T-helper 9 cell (primary cell): Measurements from ENCODE around the gene FAM53A.

Experiments
- DNase-seq: peaks from one replicate; pipeline ENCODE4 v3.0.0-alpha.2; 2020

The FAM53A gene

DNA sequence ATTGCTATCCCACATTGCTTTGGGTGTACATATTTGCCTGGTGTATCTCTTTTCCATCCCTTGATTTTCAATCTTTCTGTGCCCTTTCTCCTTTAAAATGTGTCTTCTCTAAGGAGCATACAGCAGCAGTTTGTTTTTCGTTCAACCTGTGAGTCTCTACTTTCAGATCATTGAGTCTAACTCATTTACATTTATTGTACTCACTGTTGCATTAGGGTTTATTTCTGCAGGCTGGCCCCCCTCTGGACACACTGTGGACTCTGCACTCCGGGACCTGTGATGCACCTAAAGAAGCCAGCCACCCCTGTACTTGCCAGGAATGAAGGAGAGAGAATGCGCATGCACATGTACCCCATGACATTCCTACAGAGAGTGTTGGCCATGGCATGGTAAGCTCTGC, 93.0 kb downstream of the FAM53A start:
- DNase-seq, result no peak

- no peak for DNase-seq
Observed at GRCh38 chr4:1590244-1590643, 93.9 kb downstream of the FAM53A start.
